ENCODE measurements around the gene HSFX2.
"Not testable (repeated sequence)": the region's sequence is repeated elsewhere in the genome, so short reads cannot be mapped to it uniquely, and the experiment has no call there.

The HSFX2 gene

GRCh38 chrX:149585631-149586030 is 9.5 kb downstream of the HSFX2 start:
- DNase-seq: not testable (repeated sequence)

DNA sequence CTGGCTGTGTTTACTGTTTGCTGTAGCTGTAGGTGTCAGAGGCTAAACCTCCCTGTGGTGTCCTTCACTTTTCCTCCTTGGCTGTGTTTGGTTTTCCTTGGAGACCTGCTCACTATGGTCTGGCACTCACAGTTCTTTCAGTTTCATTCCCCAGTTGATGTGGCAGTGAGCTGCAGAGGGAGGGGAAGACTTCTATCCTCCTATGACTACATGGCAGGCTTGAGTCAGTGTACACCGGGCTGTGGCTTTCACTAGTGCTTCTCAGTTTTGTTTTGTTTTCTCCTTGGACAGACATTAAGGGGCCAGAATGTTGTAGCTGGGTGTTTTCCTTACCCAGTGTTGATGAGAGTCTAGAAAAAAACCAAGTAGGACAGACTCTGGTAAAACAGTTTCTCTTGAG is 21.7 kb downstream of the HSFX2 start:
- DNase-seq: not testable (repeated sequence)

GRCh38 chrX:149572743-149573142 is 22.4 kb downstream of the HSFX2 start:
- DNase-seq: no peak

- DNase-seq: no peak
Measured at GRCh38 chrX:149571770-149572169, 23.3 kb downstream of the HSFX2 start.

DNA sequence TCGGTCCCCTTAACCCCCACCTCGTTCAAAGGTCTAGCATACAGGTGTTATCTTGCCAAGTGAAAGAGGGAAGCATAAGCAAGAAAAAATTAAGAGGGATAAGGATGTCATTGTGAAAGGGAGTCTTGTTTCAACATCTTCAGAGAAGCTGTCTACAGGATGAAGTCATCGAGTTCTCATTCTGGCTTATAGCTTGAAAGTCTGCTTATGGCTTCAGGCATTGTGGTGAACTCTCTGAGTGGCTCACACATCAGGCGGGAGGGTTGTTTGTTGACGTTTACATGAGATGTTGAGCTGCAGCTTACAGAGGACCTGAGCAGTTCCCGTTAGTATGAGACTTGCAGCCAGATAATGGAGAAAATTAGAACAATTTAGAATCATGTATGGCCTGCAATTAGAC is 24.4 kb downstream of the HSFX2 start:
- DNase-seq: no peak

GRCh38 chrX:149569770-149570169 is 25.3 kb downstream of the HSFX2 start:
- no peak for DNase-seq

DNA sequence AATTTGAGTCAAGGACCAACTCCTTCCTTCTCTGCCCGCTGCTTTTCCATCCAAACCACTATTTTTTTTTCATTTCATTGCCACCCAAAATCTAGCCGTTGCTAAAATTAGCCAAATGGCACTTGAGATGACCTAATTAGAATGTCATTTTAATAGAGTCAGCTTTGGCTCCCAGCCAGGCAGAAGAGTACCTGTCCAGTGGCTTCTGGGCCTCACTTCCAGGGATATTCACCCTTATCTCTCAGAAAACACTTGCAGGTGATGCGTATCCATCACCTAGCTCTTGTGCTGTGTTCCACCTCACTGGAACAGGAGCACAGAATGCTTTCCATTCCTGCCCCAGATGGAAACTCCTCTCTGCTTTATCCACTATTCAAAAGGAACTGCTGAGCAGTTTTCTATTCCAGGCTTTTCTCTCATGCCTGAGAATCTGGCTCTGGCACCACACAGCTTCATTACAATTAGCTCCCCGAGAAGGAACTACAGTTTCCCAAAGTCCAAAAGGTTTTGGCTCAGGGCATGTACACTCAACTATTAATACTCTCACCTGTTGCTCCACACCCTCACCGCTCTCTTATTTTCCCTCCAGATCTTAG is 26.3 kb downstream of the HSFX2 start:
- DNase-seq: no peak

DNA sequence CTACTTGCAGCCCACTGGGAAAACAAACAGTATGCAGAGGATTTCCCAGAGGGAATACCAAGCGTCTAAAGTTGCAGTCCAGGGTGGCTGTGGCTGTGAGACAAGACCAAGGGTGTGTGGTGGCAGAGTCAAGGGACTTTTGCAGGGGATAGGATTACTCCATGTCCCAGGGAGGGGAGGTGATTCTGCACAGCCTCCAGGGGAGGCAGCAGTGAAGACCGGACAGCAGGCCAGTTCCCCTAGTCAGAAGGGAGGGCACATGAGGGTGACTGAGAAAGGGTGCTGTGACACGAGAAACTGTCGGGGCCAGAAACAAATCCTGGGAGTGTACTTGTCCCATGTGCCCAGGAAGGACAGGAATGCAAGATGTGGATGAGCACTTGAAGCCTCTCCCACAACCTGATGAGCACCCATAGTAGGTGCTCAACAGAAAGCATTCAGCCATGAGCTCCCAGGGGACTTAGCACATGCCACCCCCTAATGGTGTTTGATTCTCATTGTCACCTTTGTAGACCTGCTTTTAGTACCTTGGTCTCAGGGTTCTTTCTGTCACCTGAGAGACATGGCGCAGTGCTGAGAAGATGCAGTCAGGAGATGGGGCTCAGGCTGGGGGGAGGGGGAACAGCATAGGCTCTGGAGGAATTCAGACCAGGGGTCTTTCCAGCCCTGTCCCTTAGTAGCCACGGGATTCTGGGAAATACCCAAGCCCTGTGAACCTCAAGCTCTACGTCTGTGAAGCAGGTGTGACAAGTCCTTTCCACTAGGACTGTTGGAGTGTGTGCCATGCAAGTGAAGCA is 27.3 kb downstream of the HSFX2 start:
- DNase-seq: no peak

GRCh38 chrX:149563359-149563758 is 31.8 kb downstream of the HSFX2 start:
- no peak for DNase-seq

DNA sequence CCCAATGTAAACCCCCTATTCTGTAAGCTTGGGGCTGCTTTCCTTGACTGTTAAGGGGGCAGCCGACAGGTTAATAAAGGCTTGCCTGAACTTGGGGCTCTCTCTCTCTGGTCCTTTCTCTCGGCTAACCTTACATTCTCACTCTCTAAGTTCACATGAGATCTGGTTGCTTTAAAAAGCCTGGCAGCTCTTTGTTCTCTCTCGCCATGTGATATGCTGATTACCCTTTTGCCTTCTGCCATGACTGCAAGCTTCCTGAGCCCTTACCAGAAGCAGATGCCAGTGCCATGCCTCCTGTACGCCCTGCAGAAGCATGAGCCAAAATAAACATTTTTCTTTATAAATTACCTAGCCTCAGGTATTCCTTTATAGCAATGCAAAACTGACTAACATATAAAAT is 39.9 kb downstream of the HSFX2 start:
- DNase-seq: not testable (repeated sequence)

DNA sequence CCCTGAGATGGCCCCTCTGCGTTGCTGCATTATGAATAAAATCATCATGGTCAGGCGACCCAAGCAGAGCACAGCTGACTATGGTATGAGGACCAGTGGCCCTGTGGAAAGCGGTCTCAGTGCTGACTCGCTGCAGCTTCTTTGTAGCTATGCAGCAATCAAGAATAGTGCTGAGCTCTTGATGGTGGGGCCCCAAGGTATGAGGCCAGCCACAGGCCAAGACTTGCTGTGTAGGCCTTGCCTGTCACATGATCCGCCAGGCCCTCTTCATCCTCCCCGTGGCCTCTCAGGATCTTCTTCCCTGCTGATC is 43.2 kb downstream of the HSFX2 start:
- DNase-seq: not testable (repeated sequence)

DNA sequence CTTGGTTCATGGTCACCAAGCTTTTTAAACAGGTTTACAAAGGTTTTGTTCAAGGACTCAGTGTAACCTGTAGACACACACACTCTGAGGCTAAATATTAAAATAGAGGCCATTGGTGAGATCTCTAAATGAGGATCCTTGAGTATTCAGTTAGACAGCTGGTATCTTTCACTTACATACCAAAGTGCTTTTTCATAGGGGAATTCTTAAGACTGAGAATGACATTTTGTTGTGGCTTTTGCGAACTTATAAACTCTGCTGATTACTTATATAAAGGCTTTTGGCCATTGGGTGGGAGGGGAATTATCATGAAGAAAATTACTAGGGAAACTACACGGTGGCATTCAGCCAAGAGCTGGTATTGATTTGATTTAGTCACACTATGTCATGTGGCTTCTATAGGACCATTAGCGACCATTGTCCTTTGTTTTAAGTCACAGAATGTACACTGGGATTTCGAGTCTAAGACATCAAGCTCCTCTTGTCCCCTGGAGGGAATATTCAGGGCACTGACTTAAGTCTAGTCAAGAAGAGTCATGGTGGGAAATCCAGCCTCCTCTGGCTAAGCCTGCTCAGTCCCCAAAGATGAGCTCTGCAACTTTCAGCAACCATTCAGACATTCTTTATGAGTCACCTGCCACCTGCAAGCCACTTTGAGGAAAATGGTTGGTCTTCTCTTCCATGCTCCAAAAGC is 43.7 kb downstream of the HSFX2 start:
- DNase-seq: not testable (repeated sequence)

DNA sequence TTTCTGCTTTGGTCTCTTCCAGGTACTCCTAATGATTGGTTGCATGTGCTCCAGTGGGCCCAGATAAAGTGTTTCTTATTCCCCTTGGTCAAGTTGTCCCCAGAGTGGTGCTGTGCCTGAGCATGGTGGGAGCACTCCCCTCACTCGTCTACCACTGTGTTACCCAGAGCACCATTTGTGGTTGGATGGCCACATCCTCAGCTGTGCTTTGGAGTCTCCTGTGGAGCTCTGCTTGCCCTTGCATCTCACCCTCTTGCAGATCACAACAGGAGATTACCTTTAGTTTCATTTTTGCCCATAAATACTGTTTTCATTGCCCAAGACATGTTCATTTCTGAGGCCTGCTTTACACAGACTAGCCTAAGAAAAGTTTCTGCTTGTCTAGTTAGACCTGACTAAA is 44.7 kb downstream of the HSFX2 start:
- not testable (repeated sequence) for DNase-seq

- not testable (repeated sequence) for DNase-seq
Measured at GRCh38 chrX:149549701-149550100, 45.4 kb downstream of the HSFX2 start, which contains the start of gene HSFX3. HSFX3 (minus strand) TSS chrX:149549924; CDS start chrX:149549852, 72 bp downstream.

GRCh38 chrX:149547782-149548181 is 47.3 kb downstream of the HSFX2 start:
- not testable (repeated sequence) for DNase-seq

GRCh38 chrX:149546962-149547361 is 48.2 kb downstream of the HSFX2 start:
- not testable (repeated sequence) for DNase-seq

DNA sequence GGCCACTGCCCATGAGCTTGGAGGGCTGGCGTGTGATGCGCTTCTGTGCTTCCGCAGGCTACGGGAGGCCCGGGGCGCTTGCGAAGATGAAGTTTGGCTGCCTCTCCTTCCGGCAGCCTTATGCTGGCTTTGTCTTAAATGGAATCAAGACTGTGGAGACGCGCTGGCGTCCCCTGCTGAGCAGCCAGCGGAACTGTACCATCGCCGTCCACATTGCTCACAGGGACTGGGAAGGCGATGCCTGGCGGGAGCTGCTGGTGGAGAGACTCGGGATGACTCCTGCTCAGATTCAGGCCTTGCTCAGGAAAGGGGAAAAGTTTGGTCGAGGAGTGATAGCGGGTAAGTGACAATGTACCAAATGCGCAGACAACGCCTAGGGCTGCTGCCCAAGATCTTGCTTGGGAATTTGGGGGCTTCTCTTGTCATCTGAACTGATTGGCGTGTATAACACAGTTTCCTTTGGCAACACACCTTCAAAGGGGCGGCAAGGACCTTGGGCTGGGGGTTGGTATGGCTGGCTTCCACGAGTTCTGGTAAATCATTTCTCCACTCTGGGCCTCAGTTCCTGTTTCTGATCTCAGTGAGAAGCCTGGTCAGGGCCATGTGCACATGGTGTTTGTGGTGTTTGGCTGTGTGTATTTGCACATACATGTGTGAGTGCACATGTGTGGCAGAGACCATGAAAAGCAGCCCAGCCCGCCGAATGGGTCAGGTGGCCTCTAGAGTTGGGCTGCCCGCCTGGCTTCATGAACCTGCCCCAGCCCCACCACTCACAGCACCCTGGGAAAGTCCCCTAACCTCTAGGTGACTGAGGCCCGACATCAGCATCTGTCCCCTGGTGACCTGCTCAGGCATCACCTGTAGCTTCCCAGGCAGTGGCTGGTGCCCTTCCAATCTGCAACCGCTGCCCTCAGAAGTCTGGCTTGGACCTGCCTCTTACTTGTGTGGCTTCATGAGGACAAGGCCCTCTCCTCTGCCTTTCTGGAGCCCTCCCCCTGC is 49.3 kb downstream of the HSFX2 start:
- not testable (repeated sequence) for DNase-seq
